K562 (cell line): ENCODE data around the gene PEBP1. TPM values are rescaled to one million over a fixed set of nuclear protein-coding genes. Genes with fewer than 3 reads are reported as not detected.

Source experiments
- ATAC-seq: fragments of 200-7000 bp; cut with Tn5 transposase; 3 replicates; pipeline ENCODE4 v1.9.1; 2020; ENCODE audit warnings: moderate library complexity
- BruUV-seq: library from RNA; stranded (reverse); fragments of 400-500 nt; replicated peaks from 2 replicates; lab custom pipeline; 2021; lab: Mats Ljungman, UMichigan
- CTCF ChIA-PET: fragments of 300-600 bp; formaldehyde crosslinking; extraction: SDS; loops from one replicate; lab custom pipeline; 2021; ENCODE audit warnings: low intra/inter-chr PET ratio; lab: Yijun Ruan, JAX
- POLR2A ChIA-PET: fragments of 300-600, 350-650 bp; sonication (Branson Sonifier 250); formaldehyde crosslinking; extraction: SDS; loops from one replicate; lab custom pipeline; 2021; ENCODE audit warnings: antibody characterized with exemption, inconsistent platforms; lab: Yijun Ruan, JAX
- DNase-seq, 4 experiments: peaks; one replicate each; pipeline versions ENCODE4 v3.0.0 to v3.0.0-alpha.2; 2011 to 2018; ENCODE audit warnings: low spot score in 3 of 4, mixed read lengths in 3 of 4; ENCODE audit errors: extremely low read depth in 1 of 4
- FAIRE-seq: peaks from 2 replicates; lab custom pipeline; 2011; peaks lifted over from hg19 to GRCh38; lab: Jason Lieb, UNC
- H2AFZ ChIP-seq: 2 replicates; pipeline ENCODE4 v1.6.0; 2011; ENCODE audit warnings: low read depth, low read length, control low read depth, inconsistent platforms
- H3K27ac ChIP-seq: fragments of 200-600 bp; 3 replicates; pipeline ENCODE4 v1.8.0; 2011; ENCODE audit warnings: low read depth, mild to moderate bottlenecking, control low read depth, inconsistent platforms, low read length, moderate library complexity, mixed read lengths; ENCODE audit errors: extremely low read depth
- H3K27me3 ChIP-seq, 2 experiments: fragments of 300-600 bp in 1 of 2; 2 replicates in 1 of 2; 3 replicates in 1 of 2; pipeline versions ENCODE4 v1.6.0 to v1.8.0; 2011; ENCODE audit warnings: inconsistent platforms in 2 of 2, low read length in 2 of 2, mild to moderate bottlenecking in 1 of 2, mixed read lengths in 1 of 2, moderate library complexity in 1 of 2; ENCODE audit not compliant: control insufficient read depth in 2 of 2, insufficient read depth in 2 of 2
- H3K36me3 ChIP-seq: fragments of 300-600 bp; 3 replicates; pipeline ENCODE4 v1.8.0; 2011; ENCODE audit warnings: mild to moderate bottlenecking, low read length, inconsistent platforms; ENCODE audit not compliant: control insufficient read depth, insufficient read depth
- H3K4me1 ChIP-seq, 2 experiments: fragments of 200-600 bp in 1 of 2; replicated peaks in 1 of 2; 2 replicates in 1 of 2; 3 replicates in 1 of 2; pipeline versions ENCODE4 v1.5.1 to v1.8.0; 2011; ENCODE audit warnings: inconsistent platforms in 2 of 2, low read length in 2 of 2, mild to moderate bottlenecking in 1 of 2, mixed read lengths in 1 of 2, moderate library complexity in 1 of 2; ENCODE audit not compliant: control insufficient read depth in 2 of 2, insufficient read depth in 2 of 2
- H3K4me2 ChIP-seq: 2 replicates; pipeline ENCODE4 v1.6.1; 2011; ENCODE audit warnings: low read length, control low read depth, inconsistent platforms, mixed read lengths; ENCODE audit not compliant: insufficient read depth
- H3K4me3 ChIP-seq: fragments of 200-600 bp; sonication (generic), shearing (Covaris generic); 2 replicates; pipeline ENCODE4 v1.5.1; 2016; ENCODE audit warnings: control low read depth, inconsistent platforms
- H3K79me2 ChIP-seq: fragments of 200-600 bp; 3 replicates; pipeline ENCODE4 v1.8.0; 2011; ENCODE audit warnings: low read length, inconsistent platforms; ENCODE audit not compliant: control insufficient read depth, insufficient read depth
- H3K9ac ChIP-seq, 2 experiments: 2 replicates each; pipeline versions ENCODE4 v1.6.0 to v1.6.1; 2011; ENCODE audit warnings: low read depth in 2 of 2, low read length in 2 of 2, control low read depth in 1 of 2, inconsistent platforms in 1 of 2, mild to moderate bottlenecking in 1 of 2, mixed read lengths in 1 of 2; ENCODE audit not compliant: insufficient read depth in 1 of 2
- H3K9me1 ChIP-seq: one replicate; pipeline ENCODE4 v1.6.0; 2011; ENCODE audit warnings: inconsistent platforms, mild to moderate bottlenecking, low read length, moderate library complexity; ENCODE audit not compliant: control insufficient read depth, insufficient read depth
- H3K9me3 ChIP-seq: replicated peaks from 2 replicates; pipeline ENCODE4 v1.5.1; 2011; ENCODE audit warnings: low read depth, low read length, inconsistent platforms; ENCODE audit not compliant: control insufficient read depth, insufficient read depth
- H4K20me1 ChIP-seq: replicated peaks from 2 replicates; pipeline ENCODE4 v1.6.1; 2011; ENCODE audit warnings: low read length, inconsistent platforms, mixed read lengths; ENCODE audit not compliant: control insufficient read depth, insufficient read depth
- BRCA1 ChIP-seq, 2 experiments: fragments of 450-650 bp in 1 of 2; sonication (generic) in 1 of 2; formaldehyde crosslinking in 1 of 2; IDR thresholded peaks; 2 replicates each; pipeline versions ENCODE4 v1.5.0 to v1.6.1; 2017 to 2020; ENCODE audit warnings: mild to moderate bottlenecking in 1 of 2, missing genetic modification reagents in 1 of 2
- CSDE1 ChIP-seq, 2 experiments: fragments of 450-650 bp; IDR thresholded peaks; 2 replicates each; pipeline ENCODE4 v1.6.1; 2016; ENCODE audit warnings: mild to moderate bottlenecking in 1 of 2
- HDAC6 ChIP-seq: IDR thresholded peaks from 2 replicates; pipeline ENCODE4 v1.6.1; 2012; ENCODE audit warnings: low read depth, mild to moderate bottlenecking, control low read depth, inconsistent platforms, low read length, moderate library complexity
- KLF10 ChIP-seq: fragments of 250-450 bp; sonication (Bioruptor Pico); IDR thresholded peaks from 2 replicates; pipeline ENCODE4 v1.6.1; 2021; ENCODE audit warnings: matching md5 sums
- MLX ChIP-seq, 2 experiments: fragments of 450-650 bp in 1 of 2; sonication (generic) in 1 of 2; formaldehyde crosslinking; conservative IDR thresholded peaks; 2 replicates each; pipeline versions ENCODE4 v1.4.0 to v1.8.1; 2020 to 2022; ENCODE audit warnings: mild to moderate bottlenecking in 1 of 2, missing genetic modification reagents in 1 of 2
- MNT ChIP-seq, 2 experiments: fragments of 450-650 bp; conservative IDR thresholded peaks; 2 replicates each; pipeline ENCODE4 v1.6.1; 2017; ENCODE audit warnings: mild to moderate bottlenecking in 2 of 2, moderate library complexity in 2 of 2
- NFIX ChIP-seq: fragments of 250-450 bp; sonication (Bioruptor Pico); IDR thresholded peaks from 2 replicates; pipeline ENCODE4 v1.4.0; 2020; ENCODE audit warnings: low read depth, mild to moderate bottlenecking, moderate library complexity
- NR3C1 ChIP-seq: sonication (generic); formaldehyde crosslinking; IDR thresholded peaks from 2 replicates; pipeline ENCODE4 v1.8.1; 2022; ENCODE audit warnings: missing genetic modification reagents
- PHB2 ChIP-seq: fragments of 450-650 bp; IDR thresholded peaks from 2 replicates; pipeline ENCODE4 v1.6.1; 2017; ENCODE audit warnings: low read depth
- TBL1XR1 ChIP-seq, 2 experiments: IDR thresholded peaks; 2 replicates each; pipeline ENCODE4 v1.6.1; 2012; ENCODE audit warnings: improper control_type of control experiment in 2 of 2, low read length in 2 of 2, mild to moderate bottlenecking in 1 of 2
- TEAD2 ChIP-seq: fragments of 450-650 bp; IDR thresholded peaks from 2 replicates; pipeline ENCODE4 v1.6.1; 2016; ENCODE audit warnings: missing genetic modification characterization, control low read depth, missing compliant biosample characterization
- TRIM24 ChIP-seq, 2 experiments: fragments of 450-650 bp; IDR thresholded peaks; 2 replicates each; pipeline ENCODE4 v1.6.1; 2016
- ZNF76 ChIP-seq: fragments of 250-450 bp; sonication (Bioruptor Pico); IDR thresholded peaks from 2 replicates; pipeline ENCODE4 v1.4.0; 2020; ENCODE audit warnings: mild to moderate bottlenecking, moderate library complexity, borderline replicate concordance
- WGBS: fragments of 100-300 bp; shearing (Covaris generic); methylation state at CpG from one replicate; pipeline ENCODE4 v1.1.6; 2016; ENCODE audit warnings: low coverage, mixed read lengths; ENCODE audit not compliant: insufficient coverage; ENCODE audit errors: missing lambda C conversion rate; 5-methylcytosine and 5-hydroxymethylcytosine counted together
- in situ Hi-C: fragments of 300-500 bp; cut with MboI; formaldehyde crosslinking; loops from 4 replicates; pipeline ENCODE4 v1.15.0; 2018; ENCODE audit warnings: inconsistent platforms, mixed read lengths
- intact Hi-C: fragments of 100-400 bp; cut with micrococcal nuclease; formaldehyde crosslinking; loops from 2 replicates; pipeline ENCODE4 v1.14.2; 2022
- polyA plus RNA-seq, 8 experiments: library from polyadenylated mRNA; depleted of rRNA in 4 of 8; stranded (reverse) in 5 of 8; unstranded in 3 of 8; fragments of >200 nt; fragmentation: Nextera tagmentation in 2 of 8; fragmentation: Illumina TruSeq in 1 of 8; extraction: Ambion mirVana in 2 of 8; extraction: Trizol in 1 of 8; gene quantifications; 2 replicates each; pipeline versions ENCODE4 v1.2.1 to v1.2.3, GENCODE V29; 2011 to 2014; ENCODE audit warnings: inconsistent platforms in 1 of 8, missing spikeins in 1 of 8
- total RNA-seq, 7 experiments: library from RNA; depleted of rRNA in 6 of 7; stranded (reverse); fragments of >200 nt in 6 of 7; fragmentation: Illumina TruSeq in 2 of 7; extraction: Trizol in 2 of 7; gene quantifications; 2 replicates each; pipeline versions ENCODE4 v1.2.1 to v1.2.3, GENCODE V29; 2011 to 2021; ENCODE audit warnings: low replicate concordance in 1 of 7

PEBP1 gene
- total and polyA plus RNA-seq, 9 of the 15 experiments (the other 6 are each of a cell fraction or from before 2014, with no cell fraction given), result 77.3 to 207 (median 153) TPM

GRCh38 chr12:118098911-118099671 is 36.8 kb upstream of the PEBP1 start:
- H3K9me1 ChIP-seq, result no peaks in the 10 kb centered on the region
- BruUV-seq, result no TSS peak
- FAIRE-seq (no peak), ATAC-seq (no peak), DNase-seq (no peak)
- CTCF ChIA-PET, result no interaction called here
- in situ Hi-C loops, result no loop called here
- H3K36me3 ChIP-seq, result no peaks in the 10 kb centered on the region
- TF ChIP-seq NR3C1 (CRISPR knock-in tag), result no peak
- no peak for TF ChIP-seq TEAD2 (tag)
- no peak for TF ChIP-seq NFIX (CRISPR knock-in tag)
- TF ChIP-seq MLX (CRISPR knock-in tag; conservative IDR thresholded peaks at IDR 0.05), result no peak
- no peak for TF ChIP-seq PHB2
- TF ChIP-seq MNT (conservative IDR thresholded peaks at IDR 0.05), result no peak
- TF ChIP-seq TBL1XR1 (IDR thresholded peaks at IDR 0.05; ENCODE audit: low read length in 2 of 2), result no peak
- no peak for TF ChIP-seq HDAC6
- TF ChIP-seq BRCA1 (IDR thresholded peaks at IDR 0.05), result no peak
- TF ChIP-seq BRCA1 (CRISPR knock-in tag; IDR thresholded peaks at IDR 0.05), result no peak
- TF ChIP-seq KLF10 (CRISPR knock-in tag), result no peak
- TF ChIP-seq ZNF76, result no peak
- no peak for TF ChIP-seq TRIM24 (IDR thresholded peaks at IDR 0.05)
- no peak for TF ChIP-seq CSDE1 (IDR thresholded peaks at IDR 0.05)
- POLR2A ChIA-PET, result no interaction called here
- H3K79me2 ChIP-seq, result no peaks in the 10 kb centered on the region
- no peak overlapping the region for H3K4me2 ChIP-seq
- H4K20me1 ChIP-seq, result no peaks in the 10 kb centered on the region
- H3K27me3 ChIP-seq, result peaks cover 35 to 54% of the 10 kb centered on the region in 2 experiments; a peak in 4 of 5 replicates
- WGBS, result 2% methylated on average over 10 of the region's 12 CpGs
- H3K9me3 ChIP-seq, result no peaks in the 10 kb centered on the region
- H3K4me1 ChIP-seq, result peaks cover 0 to 12% of the 10 kb centered on the region in 2 experiments; a peak in 3 of 5 replicates
- no peak overlapping the region for H3K9ac ChIP-seq
- no peak overlapping the region for H3K4me3 ChIP-seq
- intact Hi-C loops, result no loop called here
- H2AFZ ChIP-seq, result no peak overlapping the region
- no peak overlapping the region for H3K27ac ChIP-seq
